Right lobe of liver (tissue), 6 donors: ENCODE measurements around the gene AFAP1L1. TPM values are rescaled to one million over a fixed set of nuclear protein-coding genes. Genes with fewer than 3 reads are reported as not detected.
"Not testable (repeated sequence)": the region's sequence is repeated elsewhere in the genome, so short reads cannot be mapped to it uniquely, and the experiment has no call there.

Source experiments
- ATAC-seq, 4 donors: fragments of 200-7000 bp; cut with Tn5 transposase; one replicate each; pipeline ENCODE4 v1.9.1; 2020; ENCODE audit warnings: mild to moderate bottlenecking in 4 of 4, moderate library complexity in 4 of 4
- DNase-seq, 3 donors: peaks; one replicate each; pipeline ENCODE4 v3.0.0-alpha.2; 2020
- H3K27ac ChIP-seq, 3 donors: fragments of 200-600 bp; one replicate each; pipeline ENCODE4 v1.8.0; 2022
- H3K27me3 ChIP-seq, 2 donors: fragments of 200-600 bp; one replicate each; pipeline ENCODE4 v1.8.0; 2022
- H3K36me3 ChIP-seq, 4 donors: fragments of 200-600 bp; sonication (generic) in 1 of 4; one replicate each; pipeline versions ENCODE4 v1.5.1 to v1.8.0; 2017 to 2022; ENCODE audit warnings: control low read depth in 1 of 4
- H3K4me1 ChIP-seq, 4 donors: fragments of 200-600 bp; sonication (generic) in 1 of 4; one replicate each; pipeline versions ENCODE4 v1.5.1 to v1.8.0; 2017 to 2022; ENCODE audit warnings: control low read depth in 1 of 4
- H3K4me3 ChIP-seq, 3 donors: fragments of 200-600 bp; one replicate each; pipeline ENCODE4 v1.8.0; 2022
- H3K9me3 ChIP-seq, 4 donors: fragments of 200-600 bp; sonication (generic) in 1 of 4; one replicate each; pipeline versions ENCODE4 v1.5.1 to v1.8.0; 2017 to 2022; ENCODE audit warnings: control low read depth in 1 of 4
- POLR2A ChIP-seq: fragments of 450-650 bp; IDR thresholded peaks from one replicate; pipeline ENCODE4 v1.6.1; 2017; ENCODE audit warnings: antibody characterized with exemption, mild to moderate bottlenecking
- WGBS: methylation state at CpG from one replicate; pipeline ENCODE4 v1.1.6; 2018; ENCODE audit warnings: low coverage, low lambda C conversion rate; ENCODE audit not compliant: insufficient coverage; ENCODE audit errors: missing lambda C conversion rate; 5-methylcytosine and 5-hydroxymethylcytosine counted together
- intact Hi-C, 2 donors: fragments of 100-400 bp; cut with DNase I; formaldehyde crosslinking; loops; one replicate each; pipeline versions ENCODE4 v1.11.2 to v1.14.1; 2022
- total RNA-seq, 6 experiments: library from RNA; depleted of rRNA in 2 of 6; stranded (reverse); fragments of >200 nt in 2 of 6; fragmentation: NEBNext Ultra II Directional in 3 of 6; extraction: Animal tissue kit (Norgen Biotek cat#: 25700) in 3 of 6; gene quantifications; one replicate each; pipeline versions ENCODE4 v1.1.0 to v1.2.4, GENCODE V29; 2016 to 2023
- TF ChIP-seq, protein P1 (sequence below), 4 donors: fragments of 200-600 bp in 3 of 4; fragments of 450-650 bp in 1 of 4; IDR thresholded peaks; one replicate each; pipeline versions ENCODE4 v1.5.1 to v1.8.0; 2016 to 2022; ENCODE audit warnings: antibody characterized with exemption in 4 of 4, mild to moderate bottlenecking in 2 of 4
- donor health status: DM: no; HTN: yes; CAD: no.
- donor health status: DM: no; HTN: no; CAD: no.
- donor health status: DM: no; HTN: no; CAD: no.
- donor health status: DM: no; HTN: yes; CAD: no.
- donor health status: DM: no; HTN: yes; CAD: no.

Gene AFAP1L1
- total RNA-seq, 6 experiments from 2014 or later: 3.1 to 6.6 (median 5.2) TPM

DNA sequence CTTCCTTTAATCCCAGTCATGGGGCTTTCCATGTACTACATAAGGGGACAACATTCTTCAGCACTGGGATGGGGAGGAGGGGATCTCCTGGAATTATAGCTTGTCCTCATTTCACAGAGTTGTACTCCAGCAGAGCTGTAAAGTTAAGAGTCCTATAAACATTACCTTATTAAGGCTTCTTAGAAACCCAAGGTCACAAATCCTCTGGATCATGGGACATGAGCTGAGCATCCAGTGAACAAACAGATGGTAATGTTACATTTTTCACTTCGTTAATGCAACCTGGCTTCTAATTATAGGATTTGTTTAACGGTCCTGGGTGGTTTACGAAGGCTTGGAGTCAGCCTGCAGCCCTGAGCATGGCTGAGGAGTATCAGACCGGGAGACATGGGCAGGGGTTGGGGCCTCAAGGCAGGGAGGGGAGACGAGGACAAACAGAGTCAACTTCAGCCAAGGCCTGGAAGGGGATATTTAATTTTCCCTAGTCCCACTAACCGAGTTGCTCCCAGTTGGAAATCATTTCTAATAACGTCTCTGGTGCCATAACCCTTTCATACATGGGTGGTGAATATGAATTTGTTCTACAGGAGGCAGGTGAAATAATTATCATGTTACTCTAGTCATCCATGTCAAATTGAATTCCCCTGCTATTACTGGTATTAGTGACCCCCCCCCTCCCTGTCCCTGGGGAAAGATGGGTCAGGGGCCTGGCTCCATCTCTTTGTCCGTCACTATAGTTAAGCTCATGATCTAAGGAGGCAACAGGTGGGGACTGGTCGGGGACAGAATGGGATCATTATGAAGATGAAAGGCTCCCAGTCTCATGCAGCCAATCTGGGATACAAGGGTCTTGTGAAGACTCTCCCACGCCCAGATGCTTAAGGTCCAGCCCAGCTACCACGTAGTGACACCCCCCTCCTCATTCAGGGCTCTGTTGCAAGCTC lies 118.2 kb downstream of the AFAP1L1 start:
- Histone ChIP-seq H3K36me3 (no peaks in the 10 kb centered on the region), H3K27ac (no peak overlapping the region), H3K4me1 (no peaks in the 10 kb centered on the region), H3K9me3 (no peaks in the 10 kb centered on the region), H3K4me3 (no peak overlapping the region), H3K27me3 (no peaks in the 10 kb centered on the region)
- no peak for TF ChIP-seq POLR2A
- TF ChIP-seq, protein P1, sequence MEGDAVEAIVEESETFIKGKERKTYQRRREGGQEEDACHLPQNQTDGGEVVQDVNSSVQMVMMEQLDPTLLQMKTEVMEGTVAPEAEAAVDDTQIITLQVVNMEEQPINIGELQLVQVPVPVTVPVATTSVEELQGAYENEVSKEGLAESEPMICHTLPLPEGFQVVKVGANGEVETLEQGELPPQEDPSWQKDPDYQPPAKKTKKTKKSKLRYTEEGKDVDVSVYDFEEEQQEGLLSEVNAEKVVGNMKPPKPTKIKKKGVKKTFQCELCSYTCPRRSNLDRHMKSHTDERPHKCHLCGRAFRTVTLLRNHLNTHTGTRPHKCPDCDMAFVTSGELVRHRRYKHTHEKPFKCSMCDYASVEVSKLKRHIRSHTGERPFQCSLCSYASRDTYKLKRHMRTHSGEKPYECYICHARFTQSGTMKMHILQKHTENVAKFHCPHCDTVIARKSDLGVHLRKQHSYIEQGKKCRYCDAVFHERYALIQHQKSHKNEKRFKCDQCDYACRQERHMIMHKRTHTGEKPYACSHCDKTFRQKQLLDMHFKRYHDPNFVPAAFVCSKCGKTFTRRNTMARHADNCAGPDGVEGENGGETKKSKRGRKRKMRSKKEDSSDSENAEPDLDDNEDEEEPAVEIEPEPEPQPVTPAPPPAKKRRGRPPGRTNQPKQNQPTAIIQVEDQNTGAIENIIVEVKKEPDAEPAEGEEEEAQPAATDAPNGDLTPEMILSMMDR (IDR thresholded peaks at IDR 0.05): no peak
- no peak for ATAC-seq
- intact Hi-C loops: no loop called here
- no peak for DNase-seq
- WGBS: 49% methylated on average over 5 of the region's 11 CpGs

DNA sequence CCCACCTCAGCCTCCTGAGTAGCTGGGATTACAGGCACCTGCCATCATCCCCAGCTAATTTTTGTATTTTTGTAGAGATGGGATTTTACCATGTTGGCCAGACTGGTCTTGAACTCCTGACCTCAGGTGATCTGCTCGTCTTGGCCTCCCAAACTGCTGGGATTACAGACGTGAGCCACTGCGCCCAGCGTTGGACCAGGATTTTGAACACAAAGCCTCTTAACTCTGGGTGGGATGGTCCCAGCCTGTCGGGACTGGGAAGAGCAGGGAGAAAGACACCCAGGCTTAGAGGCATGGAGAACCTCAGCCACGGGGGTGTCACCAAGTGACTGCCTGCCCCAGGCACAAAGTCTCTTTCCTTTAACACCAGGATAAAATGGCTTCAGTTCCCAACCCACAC lies 119.4 kb downstream of the AFAP1L1 start:
- WGBS: 79% methylated on average over 6 of the region's 6 CpGs
- H3K27ac ChIP-seq, H3K4me1 ChIP-seq, intact Hi-C loops, H3K4me3 ChIP-seq, ATAC-seq, H3K27me3 ChIP-seq, DNase-seq, H3K36me3 ChIP-seq, H3K9me3 ChIP-seq: not testable (repeated sequence)

Other genes with a start within 250 kb of the AFAP1L1 start
- under 1 TPM; 0.06 to 0.88 (median 0.53) TPM for gene SH3TC2, start 208.8 kb upstream of the AFAP1L1 start, total RNA-seq
- gene ABLIM3, start 130.4 kb upstream of the AFAP1L1 start, total RNA-seq: 100 to 1,000 TPM in 4 of 6 experiments, 10 to 100 TPM in 2; 85.8 to 180 (median 125) TPM
- gene GRPEL2, start 73.6 kb downstream of the AFAP1L1 start, total RNA-seq: 1 to 10 TPM; 4.2 to 6.9 (median 5.9) TPM
- 1 to 10 TPM in 2 of 6 experiments, under 1 TPM in 4; 0.29 to 1.2 (median 0.62) TPM for gene PCYOX1L, start 86.2 kb downstream of the AFAP1L1 start, total RNA-seq
- gene IL17B, start 107.4 kb downstream of the AFAP1L1 start, total RNA-seq: not detected